Endothelial cell of umbilical vein (primary cell): Measurements from ENCODE around the gene AKNA. TPM values are rescaled to one million over a fixed set of nuclear protein-coding genes. Genes with fewer than 3 reads are reported as not detected.

ENCODE experiments used
- BruUV-seq: library from RNA; stranded (reverse); fragments of 400-500 nt; replicated peaks from 2 replicates; lab custom pipeline; 2021; lab: Mats Ljungman, UMichigan
- CTCF ChIA-PET: fragments of 300-600, 350-600 bp; sonication (Branson Sonifier 250); formaldehyde crosslinking; loops from one replicate; lab custom pipeline; 2021; ENCODE audit warnings: antibody characterized with exemption, inconsistent platforms; lab: Charles Lee
- POLR2A ChIA-PET: fragments of 300-600, 350-600 bp; sonication (Branson Sonifier 250); formaldehyde crosslinking; loops from one replicate; lab custom pipeline; 2021; ENCODE audit warnings: antibody characterized with exemption, inconsistent platforms; lab: Charles Lee
- DNase-seq: peaks from one replicate; pipeline ENCODE4 v3.0.0-alpha.2; 2011; ENCODE audit warnings: low read depth, low spot score
- FAIRE-seq: peaks from 2 replicates; lab custom pipeline; 2011; peaks lifted over from hg19 to GRCh38; lab: Jason Lieb, UNC
- H2AFZ ChIP-seq: 2 replicates; pipeline ENCODE4 v1.6.0; 2012; ENCODE audit warnings: low read depth, low read length, control low read depth, inconsistent platforms
- H3K27ac ChIP-seq: 2 replicates; pipeline ENCODE4 v1.5.1; 2011; ENCODE audit warnings: low read depth, mild to moderate bottlenecking, control low read depth, low read length, moderate library complexity; ENCODE audit not compliant: insufficient read depth
- H3K27me3 ChIP-seq, 2 experiments: 2 replicates each; pipeline versions ENCODE4 v1.6.0 to v1.6.1; 2011; ENCODE audit warnings: low read length in 2 of 2, mixed read lengths in 1 of 2; ENCODE audit not compliant: control insufficient read depth in 2 of 2, insufficient read depth in 2 of 2
- H3K36me3 ChIP-seq, 2 experiments: 2 replicates in 1 of 2; 3 replicates in 1 of 2; pipeline ENCODE4 v1.5.1; 2011; ENCODE audit warnings: low read length in 2 of 2, mild to moderate bottlenecking in 1 of 2, moderate library complexity in 1 of 2; ENCODE audit not compliant: control insufficient read depth in 2 of 2, insufficient read depth in 2 of 2; ENCODE audit errors: extremely low read depth in 1 of 2
- H3K4me1 ChIP-seq: 3 replicates; pipeline ENCODE4 v1.5.1; 2011; ENCODE audit warnings: mild to moderate bottlenecking, low read length; ENCODE audit not compliant: control insufficient read depth, insufficient read depth; ENCODE audit errors: extremely low read depth
- H3K4me2 ChIP-seq: 2 replicates; pipeline ENCODE4 v1.6.1; 2011; ENCODE audit warnings: low read length, control low read depth, mixed read lengths; ENCODE audit not compliant: insufficient read depth
- H3K4me3 ChIP-seq, 3 experiments: fragments of 200-600 bp in 1 of 3; sonication (generic), shearing (Covaris generic) in 1 of 3; replicated peaks in 1 of 3; 2 replicates each; pipeline ENCODE4 v1.5.1; 2011 to 2016; ENCODE audit warnings: control low read depth in 3 of 3, low read length in 3 of 3, mild to moderate bottlenecking in 2 of 3, inconsistent platforms in 1 of 3, low read depth in 1 of 3, moderate library complexity in 1 of 3; ENCODE audit not compliant: insufficient read depth in 1 of 3
- H3K79me2 ChIP-seq: 2 replicates; pipeline ENCODE4 v1.6.0; 2012; ENCODE audit warnings: low read length, inconsistent platforms; ENCODE audit not compliant: control insufficient read depth, insufficient read depth
- H3K9ac ChIP-seq: replicated peaks from 2 replicates; pipeline ENCODE3; 2011; ENCODE audit warnings: low read length, control low read depth; ENCODE audit not compliant: insufficient read depth; ENCODE audit errors: extremely low read depth
- H3K9me1 ChIP-seq: replicated peaks from 3 replicates; pipeline ENCODE4 v1.6.0; 2011; ENCODE audit warnings: mild to moderate bottlenecking, low read length; ENCODE audit not compliant: control insufficient read depth, insufficient read depth; ENCODE audit errors: extremely low read depth
- H3K9me3 ChIP-seq: replicated peaks from 2 replicates; pipeline ENCODE4 v1.5.1; 2012; ENCODE audit warnings: low read length, inconsistent platforms; ENCODE audit not compliant: control insufficient read depth, insufficient read depth
- H4K20me1 ChIP-seq: replicated peaks from 2 replicates; pipeline ENCODE3; 2011; ENCODE audit warnings: mild to moderate bottlenecking, low read length; ENCODE audit not compliant: control insufficient read depth, insufficient read depth; ENCODE audit errors: extremely low read depth
- EZH2 ChIP-seq: IDR thresholded peaks from 2 replicates; pipeline ENCODE4 v1.6.1; 2012; ENCODE audit warnings: borderline replicate concordance, low read depth, mild to moderate bottlenecking, moderate library complexity, low read length, inconsistent platforms; ENCODE audit not compliant: severe bottlenecking
- FOS ChIP-seq: IDR thresholded peaks from 2 replicates; pipeline ENCODE4 v1.6.1; 2011; ENCODE audit warnings: mild to moderate bottlenecking, low read length, moderate library complexity, borderline replicate concordance; ENCODE audit not compliant: insufficient read depth
- GATA2 ChIP-seq: IDR thresholded peaks from 2 replicates; pipeline ENCODE4 v1.7.0; 2011; ENCODE audit warnings: low read depth, mild to moderate bottlenecking, moderate library complexity, mixed read lengths, low read length; ENCODE audit not compliant: insufficient read length, insufficient read depth
- JUN ChIP-seq: IDR thresholded peaks from 2 replicates; pipeline ENCODE4 v1.6.1; 2011; ENCODE audit warnings: borderline replicate concordance, low read depth; ENCODE audit not compliant: insufficient read length, insufficient read depth
- MYC ChIP-seq: IDR thresholded peaks from one replicate; pipeline ENCODE4 v1.6.1; 2011; ENCODE audit warnings: mild to moderate bottlenecking, low read depth, low read length
- POLR2A ChIP-seq: IDR thresholded peaks from 2 replicates; pipeline ENCODE4 v1.6.1; 2012; ENCODE audit warnings: low read depth, mild to moderate bottlenecking, control low read depth, low read length
- POLR2AphosphoS5 ChIP-seq: IDR thresholded peaks from 2 replicates; pipeline ENCODE4 v1.6.1; 2012; ENCODE audit warnings: low read depth, mild to moderate bottlenecking, control low read depth, low read length, moderate library complexity; ENCODE audit not compliant: insufficient read depth
- dilution Hi-C: fragments of 300-500 bp; cut with MboI; formaldehyde crosslinking; loops from one replicate; pipeline ENCODE4 v1.15.0; 2019; ENCODE audit warnings: low sequenced_read_pairs; ENCODE audit not compliant: extremely low pct_ligation_motif_present
- intact Hi-C: fragments of 100-400 bp; cut with micrococcal nuclease; formaldehyde crosslinking; loops from one replicate; pipeline ENCODE4 v1.10.0; 2022
- polyA plus RNA-seq, 4 experiments: library from polyadenylated mRNA; depleted of rRNA in 3 of 4; stranded (reverse) in 3 of 4; unstranded in 1 of 4; fragments of >200 nt; gene quantifications; 2 replicates each; pipeline versions ENCODE4 v1.2.1 to v1.2.3, GENCODE V29; 2011 to 2012; ENCODE audit warnings: missing spikeins in 1 of 4
- total RNA-seq: library from RNA; stranded (reverse); gene quantifications from 2 replicates; pipeline ENCODE4 v1.2.3, GENCODE V29; 2021
- TF ChIP-seq, protein P1 (sequence below): IDR thresholded peaks from 2 replicates; pipeline ENCODE4 v1.6.1; 2011; ENCODE audit not compliant: insufficient read depth, insufficient read length
- TF ChIP-seq, protein P2 (sequence below), 2 donors: IDR thresholded peaks; 1 replicate in 1 of 2; 2 replicates in 1 of 2; pipeline ENCODE4 v1.5.1; 2011; ENCODE audit warnings: low read length in 2 of 2, mild to moderate bottlenecking in 2 of 2, moderate library complexity in 2 of 2, control low read depth in 1 of 2, inconsistent platforms in 1 of 2, low read depth in 1 of 2; ENCODE audit not compliant: insufficient read depth in 1 of 2; ENCODE audit errors: extremely low read depth in 1 of 2

AKNA gene
- total and polyA plus RNA-seq, 2 donors (not counting 3 experiments of a cell fraction or from before 2014, with no cell fraction given), result 11.3 to 22.4 TPM

DNA sequence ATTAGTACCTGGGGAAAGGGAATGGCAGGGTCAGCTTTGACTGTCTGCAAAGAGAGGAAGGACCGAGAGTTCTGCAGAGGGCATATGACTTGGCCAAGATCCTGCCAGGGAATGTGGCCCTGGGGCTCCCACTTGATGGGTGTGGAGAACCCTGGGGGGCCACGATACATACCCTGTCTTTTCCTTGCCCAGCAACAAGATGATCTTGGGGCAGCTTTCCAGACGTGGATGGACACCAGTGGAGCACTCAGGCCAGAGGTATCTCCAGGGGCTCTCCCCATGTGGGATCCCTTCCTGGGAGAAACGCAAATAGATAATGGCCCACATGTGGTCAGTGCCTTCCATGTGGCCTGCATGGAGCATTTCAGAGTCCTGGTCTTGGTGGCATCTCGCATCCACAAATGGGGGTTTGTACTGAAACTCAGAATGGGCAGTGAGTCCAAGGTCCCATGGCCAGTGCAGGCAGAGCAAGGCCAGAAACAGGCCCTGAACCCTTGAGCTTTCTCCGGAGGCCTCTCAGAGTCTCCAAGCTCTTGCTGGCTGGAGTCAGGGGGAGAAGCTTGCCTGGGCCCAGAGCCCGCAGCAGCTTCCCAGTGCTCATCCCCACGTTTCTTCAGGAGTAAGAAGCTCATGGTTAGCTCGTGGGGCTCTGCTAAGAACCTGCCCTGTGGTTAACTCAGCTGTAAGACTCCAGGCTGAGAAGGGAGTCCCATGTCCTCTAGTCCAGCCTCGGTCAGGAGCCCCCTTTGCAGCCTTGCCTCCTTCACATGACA is 83.2 kb downstream of the AKNA start:
- no TSS peak for BruUV-seq

More for the DNA sequence above, 83.2 kb downstream of the AKNA start:
- dilution Hi-C loops (no loop called here), intact Hi-C loops (loop anchor here (1.0 kb wide), 3 partner anchors 149 to 222 kb away; partner anchors contain the start of gene COL27A1)
- no peak overlapping the region for H2AFZ ChIP-seq
- H3K4me3 ChIP-seq, result no peak overlapping the region
- TF ChIP-seq POLR2A, result no peak
- no peak for TF ChIP-seq JUN
- no peak for TF ChIP-seq EZH2
- TF ChIP-seq POLR2AphosphoS5, result no peak
- TF ChIP-seq MYC, result no peak
- no peak for TF ChIP-seq FOS
- TF ChIP-seq GATA2, result no peak
- TF ChIP-seq, protein P1, sequence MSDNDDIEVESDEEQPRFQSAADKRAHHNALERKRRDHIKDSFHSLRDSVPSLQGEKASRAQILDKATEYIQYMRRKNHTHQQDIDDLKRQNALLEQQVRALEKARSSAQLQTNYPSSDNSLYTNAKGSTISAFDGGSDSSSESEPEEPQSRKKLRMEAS, result no peak
- TF ChIP-seq, protein P2, sequence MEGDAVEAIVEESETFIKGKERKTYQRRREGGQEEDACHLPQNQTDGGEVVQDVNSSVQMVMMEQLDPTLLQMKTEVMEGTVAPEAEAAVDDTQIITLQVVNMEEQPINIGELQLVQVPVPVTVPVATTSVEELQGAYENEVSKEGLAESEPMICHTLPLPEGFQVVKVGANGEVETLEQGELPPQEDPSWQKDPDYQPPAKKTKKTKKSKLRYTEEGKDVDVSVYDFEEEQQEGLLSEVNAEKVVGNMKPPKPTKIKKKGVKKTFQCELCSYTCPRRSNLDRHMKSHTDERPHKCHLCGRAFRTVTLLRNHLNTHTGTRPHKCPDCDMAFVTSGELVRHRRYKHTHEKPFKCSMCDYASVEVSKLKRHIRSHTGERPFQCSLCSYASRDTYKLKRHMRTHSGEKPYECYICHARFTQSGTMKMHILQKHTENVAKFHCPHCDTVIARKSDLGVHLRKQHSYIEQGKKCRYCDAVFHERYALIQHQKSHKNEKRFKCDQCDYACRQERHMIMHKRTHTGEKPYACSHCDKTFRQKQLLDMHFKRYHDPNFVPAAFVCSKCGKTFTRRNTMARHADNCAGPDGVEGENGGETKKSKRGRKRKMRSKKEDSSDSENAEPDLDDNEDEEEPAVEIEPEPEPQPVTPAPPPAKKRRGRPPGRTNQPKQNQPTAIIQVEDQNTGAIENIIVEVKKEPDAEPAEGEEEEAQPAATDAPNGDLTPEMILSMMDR (IDR thresholded peaks at IDR 0.05; ENCODE audit: extremely low read depth in 1 of 2, insufficient read depth in 1 of 2, low read depth in 1 of 2, low read length in 2 of 2), result no peak
- ChIA-PET POLR2A (no interaction called here), CTCF (interaction anchor here (1.0 kb wide), 1 partner anchor 66 kb away, joined by 3 read pairs; no protein-coding TSS in a partner anchor)
- no peaks in the 10 kb centered on the region for H3K9me1 ChIP-seq
- H3K9ac ChIP-seq, result no peak overlapping the region
- H3K27ac ChIP-seq, result no peak overlapping the region
- FAIRE-seq (no peak), DNase-seq (no peak)
- H3K36me3 ChIP-seq, result peaks cover 2 to 12% of the 10 kb centered on the region in 2 experiments
- H3K79me2 ChIP-seq, result no peaks in the 10 kb centered on the region
- H3K27me3 ChIP-seq, result no peaks in the 10 kb centered on the region
- H3K9me3 ChIP-seq, result no peaks in the 10 kb centered on the region
- no peak overlapping the region for H3K4me2 ChIP-seq
- H3K4me1 ChIP-seq, result no peaks in the 10 kb centered on the region
- no peaks in the 10 kb centered on the region for H4K20me1 ChIP-seq
